GM12892 (cell line): ENCODE measurements around the gene DGCR8.
A peak's percentile ranks its signal among the peaks of the same experiment; 100 is the strongest.
"Not testable (repeated sequence)": the region's sequence is repeated elsewhere in the genome, so short reads cannot be mapped to it uniquely, and the experiment has no call there.

Source experiments
- DNase-seq: peaks from one replicate; pipeline ENCODE4 v3.0.0; 2011; ENCODE audit not compliant: insufficient read length
- FAIRE-seq: peaks from 2 replicates; lab custom pipeline; 2011; peaks lifted over from hg19 to GRCh38; lab: Jason Lieb, UNC
- POLR2A ChIP-seq: IDR thresholded peaks from 2 replicates; pipeline ENCODE4 v1.6.1; 2011; ENCODE audit warnings: low read depth, low read length, control low read depth
- POLR2AphosphoS5 ChIP-seq: IDR thresholded peaks from 2 replicates; pipeline ENCODE4 v1.6.1; 2011; ENCODE audit warnings: low read depth, low read length, control low read depth
- TAF1 ChIP-seq: IDR thresholded peaks from 2 replicates; pipeline ENCODE4 v1.6.1; 2011; ENCODE audit warnings: low read depth, mild to moderate bottlenecking, control low read depth, low read length, borderline replicate concordance

The DGCR8 gene

GRCh38 chr22:20063271-20064139 lies 16.5 kb upstream of the DGCR8 start:
- FAIRE-seq, result no peak
- DNase-seq, result no peak
- no peak for TF ChIP-seq POLR2AphosphoS5
- TF ChIP-seq POLR2A, result no peak
- no peak for TF ChIP-seq TAF1

- no peak for DNase-seq
- FAIRE-seq, result no peak
- TF ChIP-seq TAF1, result no peak
- no peak for TF ChIP-seq POLR2A
Observed at GRCh38 chr22:20064140-20064480, 15.9 kb upstream of the DGCR8 start.

- DNase-seq (no peak), FAIRE-seq (no peak)
- TF ChIP-seq POLR2AphosphoS5 (no peak), TAF1 (no peak), POLR2A (no peak)
Observed at GRCh38 chr22:20064545-20065262, 15.3 kb upstream of the DGCR8 start.

GRCh38 chr22:20065896-20066616 lies 14.0 kb upstream of the DGCR8 start:
- FAIRE-seq, result no peak
- TF ChIP-seq POLR2A, result no peak
- TF ChIP-seq POLR2AphosphoS5, result no peak
- no peak for TF ChIP-seq TAF1

GRCh38 chr22:20066617-20067383 lies 13.2 kb upstream of the DGCR8 start:
- FAIRE-seq (no peak), DNase-seq (no peak)
- TF ChIP-seq POLR2A, result no peak
- TF ChIP-seq TAF1, result no peak
- TF ChIP-seq POLR2AphosphoS5, result no peak

More at GRCh38 chr22:20065896-20066616, 14.0 kb upstream of the DGCR8 start:
- DNase-seq, result no peak

- not testable (repeated sequence) for DNase-seq, FAIRE-seq
Observed at GRCh38 chr22:20067384-20067682, 12.7 kb upstream of the DGCR8 start.

GRCh38 chr22:20068640-20069039 lies 11.4 kb upstream of the DGCR8 start:
- no peak for TF ChIP-seq POLR2AphosphoS5
- no peak for TF ChIP-seq POLR2A
- TF ChIP-seq TAF1, result no peak
- no peak for DNase-seq
- no peak for FAIRE-seq

GRCh38 chr22:20069331-20070042 lies 10.6 kb upstream of the DGCR8 start:
- FAIRE-seq (no peak), DNase-seq (no peak)
- TF ChIP-seq TAF1 (no peak), POLR2AphosphoS5 (no peak), POLR2A (no peak)

- DNase-seq (no peak), FAIRE-seq (no peak)
- TF ChIP-seq POLR2A (no peak), TAF1 (no peak), POLR2AphosphoS5 (no peak)
Observed at GRCh38 chr22:20071524-20071972, 8.5 kb upstream of the DGCR8 start.

- no peak for TF ChIP-seq POLR2A
- TF ChIP-seq TAF1, result no peak
- no peak for TF ChIP-seq POLR2AphosphoS5
- DNase-seq, result no peak
- no peak for FAIRE-seq
Observed at GRCh38 chr22:20076627-20077172, 3.3 kb upstream of the DGCR8 start.

GRCh38 chr22:20080445-20080775 lies 369 bp downstream of the DGCR8 start:
- DNase-seq (peak; percentile 85), FAIRE-seq (no peak)
- TF ChIP-seq POLR2AphosphoS5 (no peak), POLR2A (no peak), TAF1 (no peak)
